ENCODE measurements around the gene PAPOLB. TPM values are rescaled to one million over a fixed set of nuclear protein-coding genes. Genes with fewer than 3 reads are reported as not detected.

Gene PAPOLB
- total RNA-seq, 4 donors from 2014 or later = 0.17 to 0.46 (median 0.37) TPM

GRCh38 chr7:4837041-4837802 lies 24.6 kb downstream of the PAPOLB start:
- no peak for DNase-seq (ENCODE audit: extremely low spot score)
- Histone ChIP-seq H3K36me3 (peaks cover 0 to 32% (median 7%) of the 10 kb centered on the region in 4 donors), H3K27me3 (no peaks in the 10 kb centered on the region), H3K4me1 (peaks cover 6 to 17% (median 8%) of the 10 kb centered on the region in 4 donors), H3K27ac (replicated peaks in 1 of 4) (no peak overlapping the region), H3K4me3 (no peak overlapping the region), H3K9me3 (no peaks in the 10 kb centered on the region)
- intact Hi-C loops (cut with DNase I) = no loop called here
- 71% methylated on average over 19 of the region's 22 CpGs for WGBS
- TF ChIP-seq POLR2A (IDR thresholded peaks at IDR 0.05; ENCODE audit: low read depth) (no peak), CTCF (IDR thresholded peaks at IDR 0.05) (no peak), POLR2AphosphoS5 (IDR thresholded peaks at IDR 0.05) (no peak), EP300 (IDR thresholded peaks at IDR 0.05) (no peak)

- Histone ChIP-seq H3K4me3 (no peak overlapping the region), H3K9me3 (no peaks in the 10 kb centered on the region), H3K27me3 (no peaks in the 10 kb centered on the region), H3K36me3 (peaks cover 0 to 32% (median 7%) of the 10 kb centered on the region in 4 donors), H3K27ac (replicated peaks in 1 of 4) (no peak overlapping the region), H3K4me1 (peaks cover 6 to 17% (median 8%) of the 10 kb centered on the region in 4 donors)
- TF ChIP-seq EP300 (IDR thresholded peaks at IDR 0.05) (no peak), POLR2AphosphoS5 (IDR thresholded peaks at IDR 0.05) (no peak), POLR2A (IDR thresholded peaks at IDR 0.05; ENCODE audit: low read depth) (no peak), CTCF (IDR thresholded peaks at IDR 0.05) (no peak)
- DNase-seq (ENCODE audit: extremely low spot score) = no peak
- intact Hi-C loops (cut with DNase I) = no loop called here
- WGBS = 100% methylated on average over 11 of the region's 30 CpGs
These were observed 25.6 kb downstream of the PAPOLB start for GRCh38 chr7:4836206-4836661.

GRCh38 chr7:4835398-4836205 lies 26.2 kb downstream of the PAPOLB start:
- intact Hi-C loops (cut with DNase I) = no loop called here
- no peak overlapping the region for H3K4me3 ChIP-seq
- 92% methylated on average over 15 of the region's 28 CpGs for WGBS
- no peaks in the 10 kb centered on the region for H3K27me3 ChIP-seq
- no peak for DNase-seq (ENCODE audit: extremely low spot score)
- peaks cover 0 to 32% (median 7%) of the 10 kb centered on the region in 4 donors for H3K36me3 ChIP-seq
- no peak for TF ChIP-seq POLR2A (IDR thresholded peaks at IDR 0.05; ENCODE audit: low read depth)
- TF ChIP-seq CTCF (IDR thresholded peaks at IDR 0.05) = no peak
- TF ChIP-seq POLR2AphosphoS5 (IDR thresholded peaks at IDR 0.05) = no peak
- TF ChIP-seq EP300 (IDR thresholded peaks at IDR 0.05) = no peak
- H3K4me1 ChIP-seq = peaks cover 6 to 17% (median 8%) of the 10 kb centered on the region in 4 donors
- no peak overlapping the region for H3K27ac ChIP-seq (replicated peaks in 1 of 4)
- H3K9me3 ChIP-seq = no peaks in the 10 kb centered on the region

- Histone ChIP-seq H3K36me3 (peaks cover 0 to 32% (median 7%) of the 10 kb centered on the region in 4 donors), H3K4me3 (no peak overlapping the region), H3K27ac (replicated peaks in 1 of 4) (no peak overlapping the region), H3K4me1 (peaks cover 6 to 17% (median 8%) of the 10 kb centered on the region in 4 donors), H3K9me3 (no peaks in the 10 kb centered on the region), H3K27me3 (no peaks in the 10 kb centered on the region)
- intact Hi-C loops (cut with DNase I) = loop anchor here (5.0 kb wide), 1 partner anchor 48 kb away; the partner anchor contains the start of gene RADIL
- no peak for DNase-seq (ENCODE audit: extremely low spot score)
- WGBS = 88% methylated on average over 21 of the region's 60 CpGs
- no peak for TF ChIP-seq EP300 (IDR thresholded peaks at IDR 0.05)
These were observed 27.0 kb downstream of the PAPOLB start for GRCh38 chr7:4834601-4835397.
